ENCODE results near the gene RAB11FIP5.
"Not testable (repeated sequence)": the region's sequence is repeated elsewhere in the genome, so short reads cannot be mapped to it uniquely, and the experiment has no call there.

Gene RAB11FIP5

GRCh38 chr2:73067043-73067442 is 45.7 kb downstream of the RAB11FIP5 start:
- DNase-seq = no peak

- not testable (repeated sequence) for DNase-seq
These were observed 47.7 kb downstream of the RAB11FIP5 start for GRCh38 chr2:73065070-73065469.

- no peak for DNase-seq
These were observed 48.6 kb downstream of the RAB11FIP5 start for GRCh38 chr2:73063909-73064875.

- no peak for DNase-seq
These were observed 49.3 kb downstream of the RAB11FIP5 start for GRCh38 chr2:73063472-73063871.

GRCh38 chr2:73059106-73059505 is 53.6 kb downstream of the RAB11FIP5 start:
- DNase-seq = no peak

- DNase-seq = no peak
These were observed 57.8 kb downstream of the RAB11FIP5 start for GRCh38 chr2:73054980-73055379.

GRCh38 chr2:73053316-73054114 is 59.2 kb downstream of the RAB11FIP5 start:
- DNase-seq = no peak

- no peak for DNase-seq
These were observed 62.6 kb downstream of the RAB11FIP5 start for GRCh38 chr2:73050121-73050545.

GRCh38 chr2:73043929-73044832 is 68.6 kb downstream of the RAB11FIP5 start:
- DNase-seq = no peak

GRCh38 chr2:73043276-73043675 is 69.5 kb downstream of the RAB11FIP5 start:
- no peak for DNase-seq

- no peak for DNase-seq
These were observed 74.7 kb downstream of the RAB11FIP5 start for GRCh38 chr2:73037947-73038585.

- DNase-seq = no peak
These were observed 76.0 kb downstream of the RAB11FIP5 start for GRCh38 chr2:73036766-73037165.

- DNase-seq = peak in 1 of 2 experiments; percentile 6
These were observed 76.6 kb downstream of the RAB11FIP5 start for GRCh38 chr2:73035899-73036711.

- DNase-seq = no peak
These were observed 77.9 kb downstream of the RAB11FIP5 start for GRCh38 chr2:73034661-73035375.

GRCh38 chr2:73033766-73034381 is 78.9 kb downstream of the RAB11FIP5 start:
- DNase-seq = no peak

- no peak for DNase-seq
These were observed 79.5 kb downstream of the RAB11FIP5 start for GRCh38 chr2:73033142-73033765.

- no peak for DNase-seq
These were observed 80.0 kb downstream of the RAB11FIP5 start for GRCh38 chr2:73032702-73033097.

GRCh38 chr2:73031725-73032701 is 80.7 kb downstream of the RAB11FIP5 start:
- DNase-seq = no peak
